ENCODE results near the gene NRBF2.

- TF ChIP-seq CTCF (IDR thresholded peaks at IDR 0.05) (no peak), POLR2A (IDR thresholded peaks at IDR 0.05) (no peak)
Measured at GRCh38 chr10:63137306-63137705, 4.2 kb downstream of the NRBF2 start.
